GM18499 (cell line): ENCODE results near the gene SORCS1.
A peak's percentile ranks its signal among the peaks of the same experiment; 100 is the strongest.

Source experiments
- ATAC-seq: cut with Tn5 transposase; IDR thresholded peaks from one replicate; pipeline ENCODE4 v1.9.1; 2021; ENCODE audit warnings: moderate number of reproducible peaks; ENCODE audit not compliant: insufficient read depth, unreplicated experiment

The SORCS1 gene

GRCh38 chr10:107002068-107002467, 162.4 kb downstream of the SORCS1 start:
- no peak for ATAC-seq

DNA sequence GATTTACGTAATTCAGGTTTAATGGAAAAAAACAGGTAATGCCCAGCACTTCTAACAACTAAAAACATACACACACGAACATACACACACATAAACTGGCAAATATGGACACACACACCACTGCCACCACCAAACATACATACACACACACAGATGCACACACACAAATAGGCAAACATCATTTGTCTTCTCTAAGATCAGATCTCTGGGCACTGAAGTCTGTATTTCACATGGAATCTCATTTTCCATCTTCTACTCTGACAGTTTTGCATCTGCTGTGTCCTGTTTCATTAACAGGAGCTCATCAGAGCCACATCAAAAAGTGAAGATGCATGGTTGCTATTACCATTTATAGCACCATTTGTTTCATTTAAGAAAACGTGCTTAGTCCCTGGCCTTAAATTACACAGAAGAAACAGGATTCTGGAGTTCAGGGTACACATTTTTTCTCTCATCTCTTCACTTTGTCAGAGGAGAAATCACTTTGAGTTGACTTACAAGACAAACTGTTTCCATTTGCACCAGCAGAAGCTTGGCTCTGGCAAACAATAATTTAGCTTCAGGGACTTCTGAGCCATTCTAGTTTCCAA, 165.3 kb downstream of the SORCS1 start:
- no peak for ATAC-seq

GRCh38 chr10:106997721-106998120, 166.8 kb downstream of the SORCS1 start:
- ATAC-seq = no peak

DNA sequence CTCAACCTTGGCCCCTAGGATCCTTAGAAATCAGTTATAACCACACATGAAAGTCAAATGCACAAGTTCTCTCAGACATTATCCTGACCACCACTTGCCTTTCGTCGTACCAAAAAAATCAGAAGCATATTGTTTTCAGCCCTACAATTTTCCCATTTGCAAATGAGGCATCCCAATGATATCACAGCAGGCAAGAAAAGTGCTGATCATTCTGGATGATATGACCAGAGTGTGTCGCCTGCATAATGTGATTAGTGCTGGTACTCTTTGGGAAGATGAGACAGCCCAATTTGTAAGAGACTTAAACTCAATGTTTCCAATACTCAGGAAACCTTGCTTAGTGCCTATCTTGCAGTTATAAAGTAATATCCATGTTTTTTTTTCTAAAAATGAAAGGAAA, 168.0 kb downstream of the SORCS1 start:
- ATAC-seq = no peak

DNA sequence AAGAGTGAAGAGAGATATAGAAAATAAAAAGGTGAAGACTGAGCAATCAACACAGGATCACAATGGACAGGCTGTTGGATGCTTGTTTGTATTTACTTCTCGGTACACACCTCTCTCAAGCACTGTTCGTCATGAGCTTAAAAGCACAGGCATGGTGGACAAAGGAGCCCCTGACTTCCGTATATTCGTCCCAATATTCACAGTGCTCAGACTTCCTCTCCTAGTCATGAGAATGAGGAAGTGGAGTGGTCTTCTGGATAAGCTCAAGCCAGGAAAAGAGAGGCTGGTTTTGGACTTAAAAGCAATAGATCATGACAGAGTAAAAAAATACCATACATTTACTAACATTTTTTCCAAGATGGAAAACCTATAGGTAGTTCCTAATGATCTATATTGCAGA, 172.5 kb downstream of the SORCS1 start:
- no peak for ATAC-seq

DNA sequence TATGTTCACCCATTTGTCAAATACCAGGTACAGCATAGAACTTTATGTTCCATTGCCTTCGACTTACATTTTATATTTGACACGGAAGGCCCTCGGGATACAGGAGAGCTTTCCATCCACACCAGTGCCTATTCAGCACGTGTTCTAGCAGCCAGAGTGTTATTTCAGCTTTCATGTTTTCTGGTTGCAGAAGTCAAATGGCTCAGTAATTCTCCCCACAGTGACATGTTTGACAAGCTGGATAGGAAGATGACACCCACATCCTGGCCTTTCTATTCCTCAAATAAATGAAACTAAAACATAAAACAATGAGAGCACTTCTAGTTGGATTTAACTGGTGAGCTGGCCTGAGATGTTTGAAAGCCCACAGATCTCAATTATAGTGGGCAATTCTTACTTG, 173.4 kb downstream of the SORCS1 start:
- no peak for ATAC-seq

- no peak for ATAC-seq
These were observed 177.1 kb downstream of the SORCS1 start for GRCh38 chr10:106987362-106987761.

GRCh38 chr10:106982268-106982667, 182.2 kb downstream of the SORCS1 start:
- ATAC-seq = no peak

DNA sequence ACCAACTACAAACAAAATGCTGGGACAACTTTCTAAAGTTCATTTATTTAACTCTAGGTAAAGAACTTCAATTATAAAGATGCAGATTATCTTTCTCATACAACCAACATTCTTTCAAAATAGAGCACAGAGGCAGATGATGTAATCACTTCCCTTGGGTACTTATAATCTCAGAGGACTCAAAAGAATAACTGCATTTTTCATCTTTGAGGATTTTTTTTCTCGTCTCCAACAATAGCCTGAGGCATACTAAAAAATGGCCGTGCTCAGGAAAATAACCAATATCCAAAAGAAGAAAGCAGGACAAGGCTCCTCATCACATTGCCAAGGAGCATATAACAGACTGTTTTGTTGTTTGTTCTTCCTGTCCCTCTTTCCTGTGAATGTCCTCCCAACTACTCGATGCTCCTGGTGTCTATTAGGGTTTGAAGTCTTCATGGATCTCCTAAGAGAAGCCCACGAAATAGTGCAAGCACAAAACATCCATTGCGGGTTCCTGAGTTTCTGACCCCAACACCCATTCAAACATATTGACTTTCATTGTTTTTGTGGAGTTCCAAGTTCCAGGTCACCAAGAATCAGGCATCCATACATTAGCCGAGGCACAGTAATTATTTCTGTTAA, 182.9 kb downstream of the SORCS1 start:
- ATAC-seq = no peak

- no peak for ATAC-seq
These were observed 183.7 kb downstream of the SORCS1 start for GRCh38 chr10:106980495-106981451.

DNA sequence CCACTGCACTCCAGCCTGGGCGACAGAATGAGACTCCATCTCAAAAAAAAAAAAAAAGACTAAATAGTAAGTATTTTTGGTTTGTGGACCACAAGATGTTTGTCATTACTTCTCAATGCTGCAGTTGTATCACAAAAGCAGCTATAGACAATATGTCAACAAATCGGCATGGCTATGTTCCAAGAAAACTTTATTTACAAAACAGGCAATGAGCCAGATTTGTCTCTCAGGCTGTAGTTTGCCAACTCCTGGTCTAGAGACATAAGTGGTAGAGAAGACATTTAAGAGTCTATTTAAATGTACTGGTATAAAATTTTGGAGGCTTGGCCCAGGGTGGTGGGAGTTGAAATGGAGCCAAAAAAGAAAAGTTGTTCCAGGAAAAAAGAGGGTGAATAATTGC, 185.8 kb downstream of the SORCS1 start:
- no peak for ATAC-seq

DNA sequence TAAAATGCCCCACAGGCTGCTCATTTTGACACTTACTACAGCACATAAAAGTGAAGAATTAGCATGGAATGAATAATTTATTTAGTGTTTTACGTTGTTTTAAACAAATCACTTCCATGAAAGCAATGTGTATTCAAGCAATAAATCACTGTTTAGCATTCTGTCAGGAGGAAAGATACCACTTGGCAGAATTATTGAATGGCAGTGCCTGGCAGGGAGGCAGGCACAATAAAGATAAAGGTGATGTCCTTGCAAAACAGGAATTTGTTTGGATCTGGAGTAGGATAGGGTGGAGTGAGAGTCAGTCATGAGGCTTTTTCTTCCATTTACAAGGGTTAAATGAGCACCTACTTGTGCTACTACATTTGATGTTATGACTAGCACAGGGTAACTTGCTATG, 190.8 kb downstream of the SORCS1 start:
- ATAC-seq = no peak

- ATAC-seq = no peak
These were observed 191.2 kb downstream of the SORCS1 start for GRCh38 chr10:106973288-106973687.

DNA sequence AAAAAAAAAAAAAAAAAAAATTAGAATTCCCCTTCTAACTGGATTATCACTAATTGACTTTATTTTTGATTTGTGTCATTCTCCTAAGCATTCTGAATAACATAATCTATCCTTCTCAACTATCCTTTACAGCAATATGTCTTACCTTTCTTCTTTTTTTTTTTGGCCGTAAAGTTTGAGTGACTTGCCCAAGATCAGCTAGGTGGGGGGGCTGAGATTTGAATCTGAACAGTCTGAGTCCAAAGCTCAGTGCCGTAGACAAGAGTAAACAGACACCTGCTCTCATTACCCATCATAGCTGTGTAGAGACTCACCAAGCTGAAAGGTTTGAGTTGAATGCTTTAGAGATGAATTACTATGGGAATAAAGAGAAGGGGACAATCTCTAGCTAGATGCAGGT, 192.1 kb downstream of the SORCS1 start:
- no peak for ATAC-seq

DNA sequence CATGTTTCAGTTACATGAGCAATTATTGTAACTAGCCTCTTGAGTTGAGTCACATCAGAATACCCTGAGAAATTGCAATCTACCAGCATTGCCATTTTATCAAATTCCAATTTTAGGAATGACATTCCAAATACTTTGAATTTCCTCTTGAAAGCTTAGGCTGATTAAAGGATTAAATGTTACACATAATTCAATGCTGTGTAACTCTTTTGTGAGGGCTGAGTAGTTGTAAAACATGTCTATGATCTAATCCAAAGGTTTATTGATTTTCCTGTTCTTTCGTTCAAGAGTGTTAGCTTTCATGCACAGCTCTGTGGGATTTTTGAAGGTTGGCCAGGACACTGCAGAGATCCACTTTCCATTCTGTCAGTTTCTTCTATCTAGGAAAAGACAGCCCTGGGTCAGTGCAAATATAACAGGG, 193.1 kb downstream of the SORCS1 start:
- ATAC-seq = no peak

DNA sequence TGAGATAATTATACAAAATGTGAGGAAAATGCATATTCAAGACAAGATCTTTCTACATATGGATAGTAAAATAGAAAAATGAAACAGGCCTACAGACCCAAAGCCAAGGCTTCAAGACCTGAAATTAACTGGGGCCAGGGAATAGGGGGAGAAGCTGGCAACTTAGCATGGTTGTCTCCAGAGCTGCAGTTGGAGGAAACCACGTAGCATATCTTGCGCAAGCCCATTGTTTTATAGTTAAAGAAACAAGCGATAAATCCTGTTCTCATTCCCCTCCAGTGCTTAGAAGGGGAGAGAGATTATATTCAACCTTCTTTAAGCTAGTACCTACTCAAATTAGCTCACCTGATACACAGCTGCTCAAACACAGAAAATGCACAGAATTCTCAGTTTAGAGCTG, 197.1 kb downstream of the SORCS1 start:
- ATAC-seq = no peak

DNA sequence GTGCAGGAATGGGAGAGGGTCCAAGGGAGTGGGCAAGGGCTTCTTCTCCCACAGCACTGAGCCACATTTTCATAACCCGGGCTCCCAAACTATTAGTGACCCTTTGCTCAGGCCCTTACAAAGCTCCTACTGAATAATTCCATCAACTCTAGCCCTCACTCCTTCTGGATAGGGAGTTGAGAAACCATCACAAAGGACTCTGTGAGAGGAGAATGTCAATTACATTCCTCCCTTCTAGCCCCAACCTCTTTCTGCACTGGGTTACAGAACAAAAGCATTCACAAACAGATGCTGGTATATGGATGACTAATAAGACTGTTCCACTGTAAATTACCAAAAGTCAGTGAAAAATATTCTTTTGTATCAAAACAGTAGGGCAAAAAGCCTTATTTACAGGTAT, 203.7 kb downstream of the SORCS1 start:
- ATAC-seq = no peak

- no peak for ATAC-seq
These were observed 205.0 kb downstream of the SORCS1 start for GRCh38 chr10:106959521-106959920.

- no peak for ATAC-seq
These were observed 205.7 kb downstream of the SORCS1 start for GRCh38 chr10:106958589-106959361.

- peak; percentile 48 for ATAC-seq
These were observed 206.5 kb downstream of the SORCS1 start for GRCh38 chr10:106957823-106958588.
